COLO829 (cell line): Measurements from ENCODE around the gene ZNF569.
A peak's percentile ranks its signal among the peaks of the same experiment; 100 is the strongest.
"Not testable (repeated sequence)": the region's sequence is repeated elsewhere in the genome, so short reads cannot be mapped to it uniquely, and the experiment has no call there.

ENCODE experiments used
- DNase-seq: peaks from one replicate; pipeline ENCODE4 v3.0.0; 2012; ENCODE audit warnings: low spot score

The ZNF569 gene

DNA sequence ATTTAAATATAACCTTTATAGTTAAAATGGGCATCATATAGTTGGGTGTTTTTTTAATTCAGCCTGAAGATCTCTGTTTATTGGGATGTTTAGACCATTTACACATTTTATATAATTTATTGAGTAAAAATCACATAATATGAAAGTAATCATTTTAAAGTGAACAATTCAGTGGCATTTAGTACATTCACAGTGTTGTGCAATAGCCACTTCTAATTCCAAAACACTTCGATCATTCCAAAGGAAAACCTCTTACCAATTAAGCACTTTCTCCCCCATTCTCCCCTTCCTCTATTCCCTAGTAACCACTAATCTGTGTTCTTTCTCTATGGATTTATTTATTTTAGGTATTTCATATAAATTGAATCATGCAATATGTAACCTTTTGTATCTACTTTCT is 66.2 kb downstream of the ZNF569 start:
- no peak for DNase-seq

DNA sequence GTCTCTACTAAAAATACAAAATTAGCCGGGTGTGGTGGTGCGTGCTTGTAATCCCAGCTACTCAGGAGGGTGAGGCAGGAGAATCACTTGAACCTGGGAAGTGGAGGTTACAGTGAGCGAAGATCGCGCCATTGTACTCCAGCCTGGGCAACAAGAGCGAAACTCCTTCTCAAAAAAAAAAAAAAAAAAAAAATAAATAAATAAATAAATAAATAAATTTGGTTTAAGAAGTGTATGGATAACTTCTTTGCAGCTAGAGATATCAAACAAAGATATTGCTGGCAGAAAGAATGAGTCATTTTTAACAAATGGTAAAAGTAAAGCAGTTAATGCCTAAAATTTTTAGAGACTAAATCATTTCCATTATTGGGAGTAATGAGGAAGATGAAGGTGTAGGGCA is 75.8 kb downstream of the ZNF569 start:
- DNase-seq: not testable (repeated sequence)

DNA sequence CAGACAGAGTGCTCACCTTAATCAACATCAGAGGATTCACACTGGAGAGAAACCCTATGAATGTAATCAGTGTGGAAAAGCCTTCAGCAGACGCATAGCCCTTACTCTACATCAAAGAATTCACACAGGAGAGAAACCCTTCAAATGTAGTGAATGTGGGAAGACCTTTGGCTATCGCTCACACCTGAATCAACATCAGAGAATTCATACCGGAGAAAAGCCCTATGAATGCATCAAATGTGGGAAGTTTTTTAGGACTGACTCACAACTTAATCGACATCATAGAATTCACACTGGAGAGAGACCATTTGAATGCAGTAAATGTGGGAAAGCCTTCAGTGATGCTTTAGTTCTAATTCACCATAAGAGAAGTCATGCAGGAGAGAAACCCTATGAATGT is 78.0 kb downstream of the ZNF569 start:
- no peak for DNase-seq

DNA sequence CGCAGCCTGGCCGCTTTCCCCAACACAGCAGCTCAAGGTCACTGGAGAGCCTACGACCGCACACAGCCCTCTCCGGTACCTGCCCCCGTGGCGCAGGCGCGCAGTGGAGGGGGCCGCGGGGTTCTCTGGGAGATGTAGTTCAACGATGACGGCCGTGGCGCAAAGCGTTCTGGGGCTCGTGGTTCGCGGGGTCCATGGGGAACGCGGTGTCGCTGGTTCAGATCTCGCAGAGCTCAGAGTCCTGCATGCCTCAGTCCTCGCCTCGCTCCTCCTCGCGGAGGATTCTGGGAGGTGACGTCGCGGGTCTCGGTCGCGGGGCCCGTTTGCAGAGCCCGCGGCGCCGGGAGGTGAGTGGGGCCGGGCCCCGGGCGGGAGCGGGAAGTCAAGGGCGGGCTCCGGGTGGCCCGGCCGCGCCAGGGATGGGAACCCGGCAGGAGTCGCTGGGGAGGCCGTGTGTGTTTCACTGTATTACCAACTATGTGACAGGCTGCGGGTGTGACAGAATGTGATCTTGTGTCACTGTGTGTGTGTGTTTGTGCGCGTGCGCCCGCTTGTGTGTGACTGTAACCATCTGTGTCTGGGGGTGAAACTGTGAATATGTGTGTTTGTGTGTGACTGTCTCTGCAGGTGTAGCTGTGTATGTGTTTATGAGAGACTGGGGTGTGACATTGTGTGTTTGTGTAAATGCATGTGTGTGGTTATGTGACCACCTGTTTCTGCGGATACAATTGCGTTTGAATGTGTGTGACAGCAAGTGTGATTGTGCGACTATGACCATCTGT is 96.2 kb downstream of the ZNF569 start, which contains the start of gene ZNF527:
Gene ZNF527, plus strand, starts transcription at position 220 of the 782 bp plus-strand sequence. CDS start 3,100 bp downstream, outside the sequence.
- DNase-seq: peak; percentile 85

DNA sequence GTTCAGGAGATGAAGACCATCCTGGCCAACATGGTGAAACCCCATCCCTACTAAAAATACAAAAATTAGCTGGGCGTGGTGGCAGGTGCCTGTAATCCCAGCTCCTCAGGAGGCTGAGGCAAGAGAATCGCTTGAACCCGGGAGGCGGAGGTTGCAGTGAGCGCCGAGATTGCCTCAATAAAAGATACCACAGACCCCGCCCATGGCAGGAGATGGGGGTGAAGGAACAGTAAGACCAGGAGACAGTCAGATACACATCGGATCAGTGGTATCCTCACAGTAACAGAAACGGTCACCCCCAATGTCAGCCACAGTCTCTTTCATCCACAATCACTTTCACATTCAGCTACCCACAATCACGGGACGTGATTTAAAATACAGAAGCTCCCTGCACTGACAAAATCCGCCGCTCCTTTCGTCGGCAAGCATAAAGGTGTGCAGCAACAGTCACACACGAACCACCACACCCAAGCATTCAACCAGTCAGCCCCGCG is 96.8 kb downstream of the ZNF569 start:
- DNase-seq: peak; percentile 13

DNA sequence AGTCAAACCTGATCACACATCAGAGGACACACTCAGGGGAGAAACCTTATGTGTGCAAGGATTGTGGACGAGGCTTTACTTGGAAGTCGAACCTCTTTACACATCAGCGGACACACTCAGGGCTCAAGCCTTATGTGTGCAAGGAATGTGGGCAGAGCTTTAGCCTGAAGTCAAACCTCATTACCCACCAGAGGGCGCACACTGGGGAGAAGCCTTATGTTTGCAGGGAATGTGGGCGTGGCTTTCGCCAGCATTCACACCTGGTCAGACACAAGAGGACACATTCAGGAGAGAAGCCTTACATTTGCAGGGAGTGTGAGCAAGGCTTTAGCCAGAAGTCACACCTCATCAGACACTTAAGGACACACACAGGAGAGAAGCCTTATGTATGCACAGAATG is 104.5 kb downstream of the ZNF569 start:
- no peak for DNase-seq

DNA sequence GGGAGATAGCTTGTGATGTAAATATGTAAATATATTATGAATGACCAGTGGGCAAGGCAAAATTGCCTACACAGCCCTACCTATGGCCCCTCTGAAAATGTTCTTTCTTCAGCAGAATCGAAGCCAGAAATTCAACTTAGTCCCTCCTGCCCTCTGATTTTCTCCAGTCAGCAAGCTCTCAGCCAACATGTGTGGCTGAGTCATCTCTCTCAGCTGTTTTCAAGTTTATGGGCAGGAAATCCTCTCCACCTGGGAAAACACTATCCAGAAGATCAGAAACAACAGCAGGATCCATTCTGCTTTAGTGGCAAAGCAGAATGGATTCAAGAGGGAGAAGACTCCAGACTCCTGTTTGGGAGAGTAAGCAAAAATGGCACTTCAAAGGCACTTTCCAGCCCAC is 105.2 kb downstream of the ZNF569 start:
- no peak for DNase-seq
